IMR-90 (cell line): ENCODE results near the gene SYT6. TPM values are rescaled to one million over a fixed set of nuclear protein-coding genes. Genes with fewer than 3 reads are reported as not detected.
A peak's percentile ranks its signal among the peaks of the same experiment; 100 is the strongest.

Source experiments
- ATAC-seq: fragments of 200-7000 bp; cut with Tn5 transposase; 2 replicates; pipeline ENCODE4 v1.9.1; 2020; ENCODE audit warnings: low read depth, mild to moderate bottlenecking, moderate library complexity
- BruUV-seq: library from RNA; stranded (reverse); fragments of 400-500 nt; replicated peaks from 2 replicates; lab custom pipeline; 2021; lab: Mats Ljungman, UMichigan
- CTCF ChIA-PET: fragments of 300-600 bp; formaldehyde crosslinking; extraction: SDS; loops from one replicate; lab custom pipeline; 2021; ENCODE audit warnings: antibody characterized with exemption; lab: Yijun Ruan, JAX
- POLR2A ChIA-PET: fragments of 300-600 bp; sonication (Branson Sonifier 250); formaldehyde crosslinking; loops from one replicate; lab custom pipeline; 2022; ENCODE audit warnings: antibody characterized with exemption; ENCODE audit not compliant: unreplicated experiment; lab: Charles Lee
- DNase-seq: peaks from one replicate; pipeline ENCODE4 v3.0.0; 2013
- H2AFZ ChIP-seq: replicated peaks from 2 replicates; pipeline ENCODE3; 2013; ENCODE audit warnings: low read length, mild to moderate bottlenecking; ENCODE audit not compliant: poor library complexity
- H2AK5ac ChIP-seq: 2 replicates; pipeline ENCODE4 v1.6.1; 2013; ENCODE audit warnings: low read depth, low read length, inconsistent platforms
- H2AK9ac ChIP-seq: replicated peaks from 2 replicates; pipeline ENCODE3; 2013; ENCODE audit warnings: mild to moderate bottlenecking, low read depth, low read length, moderate library complexity; ENCODE audit not compliant: poor library complexity
- H2BK120ac ChIP-seq: 2 replicates; pipeline ENCODE4 v1.6.1; 2013; ENCODE audit warnings: low read depth, low read length, inconsistent platforms
- H2BK15ac ChIP-seq: 3 replicates; pipeline ENCODE4 v1.6.1; 2013; ENCODE audit warnings: low read depth, low read length, inconsistent platforms
- H2BK20ac ChIP-seq: 2 replicates; pipeline ENCODE4 v1.6.1; 2013; ENCODE audit warnings: low read depth, mild to moderate bottlenecking, inconsistent platforms, low read length, moderate library complexity
- H2BK5ac ChIP-seq: 2 replicates; pipeline ENCODE4 v1.6.1; 2013; ENCODE audit warnings: mild to moderate bottlenecking, low read depth, low read length, inconsistent platforms; ENCODE audit not compliant: poor library complexity, severe bottlenecking
- H3K14ac ChIP-seq: replicated peaks from 2 replicates; pipeline ENCODE4 v1.6.1; 2013; ENCODE audit warnings: low read depth, low read length, inconsistent platforms
- H3K18ac ChIP-seq: 2 replicates; pipeline ENCODE4 v1.6.1; 2013; ENCODE audit warnings: low read depth, low read length, control low read depth
- H3K23ac ChIP-seq: 2 replicates; pipeline ENCODE4 v1.6.1; 2013; ENCODE audit warnings: low read depth, low read length, inconsistent platforms
- H3K27ac ChIP-seq: 2 replicates; pipeline ENCODE4 v1.5.1; 2013; ENCODE audit warnings: mild to moderate bottlenecking, control low read depth, low read length; ENCODE audit not compliant: insufficient read depth
- H3K27me3 ChIP-seq: 2 replicates; pipeline ENCODE4 v1.6.1; 2013; ENCODE audit warnings: low read length; ENCODE audit not compliant: control insufficient read depth, insufficient read depth
- H3K36me3 ChIP-seq: 2 replicates; pipeline ENCODE4 v1.6.1; 2013; ENCODE audit warnings: low read length, mixed read lengths; ENCODE audit not compliant: control insufficient read depth, insufficient read depth
- H3K4ac ChIP-seq: 2 replicates; pipeline ENCODE4 v1.6.1; 2013; ENCODE audit warnings: low read depth, low read length, inconsistent platforms
- H3K4me1 ChIP-seq: 2 replicates; pipeline ENCODE4 v1.6.1; 2013; ENCODE audit warnings: low read length, mixed read lengths; ENCODE audit not compliant: control insufficient read depth, insufficient read depth
- H3K4me2 ChIP-seq: 2 replicates; pipeline ENCODE4 v1.6.1; 2013; ENCODE audit warnings: low read depth, mild to moderate bottlenecking, control low read depth, low read length, moderate library complexity
- H3K4me3 ChIP-seq: 2 replicates; pipeline ENCODE4 v1.5.1; 2013; ENCODE audit warnings: low read depth, mild to moderate bottlenecking, control low read depth, low read length, moderate library complexity; ENCODE audit not compliant: insufficient read depth
- H3K56ac ChIP-seq: 2 replicates; pipeline ENCODE4 v1.6.1; 2013; ENCODE audit warnings: low read length, inconsistent platforms; ENCODE audit not compliant: insufficient read depth; ENCODE audit errors: extremely low read depth
- H3K79me1 ChIP-seq, 2 experiments: 2 replicates each; pipeline ENCODE4 v1.6.1; 2013; ENCODE audit warnings: low read length in 2 of 2, inconsistent platforms in 1 of 2, low read depth in 1 of 2
- H3K9ac ChIP-seq: 2 replicates; pipeline ENCODE4 v1.6.1; 2013; ENCODE audit warnings: low read depth, low read length, control low read depth
- H3K9me1 ChIP-seq: 2 replicates; pipeline ENCODE4 v1.6.1; 2013; ENCODE audit warnings: low read length, inconsistent platforms; ENCODE audit not compliant: insufficient read depth
- H3K9me3 ChIP-seq: 2 replicates; pipeline ENCODE4 v1.6.1; 2013; ENCODE audit warnings: low read length; ENCODE audit not compliant: control insufficient read depth, insufficient read depth
- H4K20me1 ChIP-seq: 2 replicates; pipeline ENCODE4 v1.6.1; 2013; ENCODE audit warnings: low read length, inconsistent platforms; ENCODE audit not compliant: insufficient read depth
- H4K5ac ChIP-seq: 2 replicates; pipeline ENCODE4 v1.6.1; 2013; ENCODE audit warnings: mild to moderate bottlenecking, low read depth, low read length, control low read depth
- H4K8ac ChIP-seq, 2 experiments: 2 replicates each; pipeline ENCODE4 v1.6.1; 2013; ENCODE audit warnings: low read depth in 2 of 2, low read length in 2 of 2, control low read depth in 1 of 2, inconsistent platforms in 1 of 2
- H4K91ac ChIP-seq: 2 replicates; pipeline ENCODE4 v1.6.1; 2013; ENCODE audit warnings: low read depth, low read length, inconsistent platforms; ENCODE audit not compliant: insufficient read depth
- CEBPB ChIP-seq: IDR thresholded peaks from 2 replicates; pipeline ENCODE4 v1.6.1; 2012; ENCODE audit warnings: low read depth, low read length, improper control_type of control experiment
- MAFK ChIP-seq: IDR thresholded peaks from 2 replicates; pipeline ENCODE4 v1.6.1; 2012; ENCODE audit warnings: low read depth, low read length, improper control_type of control experiment
- MAZ ChIP-seq: IDR thresholded peaks from 2 replicates; pipeline ENCODE4 v1.6.1; 2012; ENCODE audit warnings: low read depth, mild to moderate bottlenecking, low read length, improper control_type of control experiment, moderate library complexity, borderline replicate concordance
- RAD21 ChIP-seq: IDR thresholded peaks from 2 replicates; pipeline ENCODE4 v1.6.1; 2012; ENCODE audit warnings: low read length, improper control_type of control experiment
- WGBS, 2 experiments: methylation state at CpG; one replicate each; pipeline versions ENCODE4 v1.1.5 to v1.1.7; 2013; ENCODE audit warnings: missing lambda C conversion rate in 2 of 2; ENCODE audit not compliant: insufficient read length in 1 of 2; ENCODE audit errors: extremely low coverage in 2 of 2; 5-methylcytosine and 5-hydroxymethylcytosine counted together
- dilution Hi-C: fragments of 300-500 bp; cut with HindIII; formaldehyde crosslinking; loops from one replicate; pipeline ENCODE4 v1.14.3; 2018; ENCODE audit warnings: low sequenced_read_pairs; ENCODE audit not compliant: unreplicated experiment
- in situ Hi-C: fragments of 300-500 bp; cut with MboI; formaldehyde crosslinking; loops from 3 replicates; pipeline ENCODE4 v1.14.3; 2019; ENCODE audit warnings: low sequenced_read_pairs, inconsistent platforms, mixed read lengths
- intact Hi-C: fragments of 100-400 bp; cut with micrococcal nuclease; formaldehyde crosslinking; loops from 2 replicates; pipeline ENCODE4 v1.10.0; 2022
- polyA plus RNA-seq, 3 experiments: library from polyadenylated mRNA; depleted of rRNA; stranded (reverse); fragments of >200 nt; gene quantifications; 2 replicates each; pipeline ENCODE4 v1.2.3, GENCODE V29; 2012; ENCODE audit warnings: low replicate concordance in 1 of 3
- total RNA-seq: library from RNA; depleted of rRNA; stranded (reverse); fragments of >200 nt; gene quantifications from 2 replicates; pipeline ENCODE4 v1.2.3, GENCODE V29; 2012

SYT6 gene
- total and polyA plus RNA-seq, 2 of the 4 experiments (the other 2 are of a cell fraction), result not detected

GRCh38 chr1:114114185-114115094 is 39.2 kb downstream of the SYT6 start:
- Histone ChIP-seq H4K5ac (no peak overlapping the region), H3K4me1 (no peaks in the 10 kb centered on the region), H2AK9ac (no peak overlapping the region), H2BK20ac (no peak overlapping the region), H3K9ac (no peak overlapping the region), H3K56ac (no peak overlapping the region), H3K14ac (no peak overlapping the region), H3K4me2 (no peak overlapping the region), H3K4ac (no peak overlapping the region), H3K18ac (no peak overlapping the region), H3K36me3 (no peaks in the 10 kb centered on the region), H3K27ac (no peak overlapping the region), H3K4me3 (no peak overlapping the region), H2BK5ac (no peak overlapping the region), H2BK120ac (no peak overlapping the region), H4K91ac (no peak overlapping the region), H3K27me3 (peaks cover 15% of the 10 kb centered on the region), H3K79me1 (no peaks in the 10 kb centered on the region), H3K9me3 (no peaks in the 10 kb centered on the region), H2AFZ (no peak overlapping the region), H2AK5ac (no peak overlapping the region), H2BK15ac (no peak overlapping the region), H3K23ac (no peak overlapping the region), H4K20me1 (no peaks in the 10 kb centered on the region), H4K8ac (no peak overlapping the region), H3K9me1 (no peaks in the 10 kb centered on the region)
- intact Hi-C loops, result no loop called here
- ATAC-seq (peak; percentile 48; the same call in 1 of the 2 replicates), DNase-seq (peak; percentile 6)
- ChIA-PET POLR2A (no interaction called here), CTCF (no interaction called here)
- in situ Hi-C loops, result no loop called here
- TF ChIP-seq MAFK, result no peak
- TF ChIP-seq MAZ, result no peak
- TF ChIP-seq RAD21, result no peak
- no peak for TF ChIP-seq CEBPB
- no TSS peak for BruUV-seq
- 54% methylated on average over 2 of the region's 8 CpGs; no CpG with 5 or more reads in 1 of the 2 experiments for WGBS, 2 experiments
- dilution Hi-C loops, result no loop called here
